Stimulated activated naive B cell treated with anti-CD40 and anti-IgM and Interleukin-4, amounts not matched to agents 10 μg/mL and 1 μg/mL and 100 μg/mL, for 72 hours (primary cell): ENCODE measurements around the gene PKDREJ.
"Not testable (repeated sequence)": the region's sequence is repeated elsewhere in the genome, so short reads cannot be mapped to it uniquely, and the experiment has no call there.

ENCODE experiments used
- ATAC-seq, 2 donors: fragments of 150-1000 bp; cut with Tn5 transposase; replicated peaks; 2 replicates each; pipeline ENCODE4 v1.10.0; 2021; ENCODE audit warnings: moderate library complexity in 1 of 2
- DNase-seq: peaks from one replicate; pipeline ENCODE4 v3.0.0; 2021
- H3K27ac Mint-ChIP-seq: one replicate; pipeline ENCODE4 v1.8.0; 2022; ENCODE audit warnings: mild to moderate bottlenecking, mixed read lengths
- H3K27me3 Mint-ChIP-seq, 2 donors: one replicate each; pipeline ENCODE4 v1.8.0; 2022; ENCODE audit warnings: mixed read lengths in 2 of 2
- H3K36me3 Mint-ChIP-seq, 2 donors: one replicate each; pipeline ENCODE4 v1.8.0; 2022; ENCODE audit warnings: mixed read lengths in 2 of 2, mild to moderate bottlenecking in 1 of 2
- H3K4me1 Mint-ChIP-seq, 2 donors: one replicate each; pipeline ENCODE4 v1.8.0; 2022; ENCODE audit warnings: mixed read lengths in 2 of 2, mild to moderate bottlenecking in 1 of 2
- H3K4me3 Mint-ChIP-seq, 2 donors: one replicate each; pipeline ENCODE4 v1.8.0; 2022; ENCODE audit warnings: mild to moderate bottlenecking in 2 of 2, mixed read lengths in 2 of 2, moderate library complexity in 1 of 2
- H3K9me3 Mint-ChIP-seq, 2 donors: one replicate each; pipeline ENCODE4 v1.8.0; 2022; ENCODE audit warnings: mixed read lengths in 2 of 2, mild to moderate bottlenecking in 1 of 2

PKDREJ gene, protein sequence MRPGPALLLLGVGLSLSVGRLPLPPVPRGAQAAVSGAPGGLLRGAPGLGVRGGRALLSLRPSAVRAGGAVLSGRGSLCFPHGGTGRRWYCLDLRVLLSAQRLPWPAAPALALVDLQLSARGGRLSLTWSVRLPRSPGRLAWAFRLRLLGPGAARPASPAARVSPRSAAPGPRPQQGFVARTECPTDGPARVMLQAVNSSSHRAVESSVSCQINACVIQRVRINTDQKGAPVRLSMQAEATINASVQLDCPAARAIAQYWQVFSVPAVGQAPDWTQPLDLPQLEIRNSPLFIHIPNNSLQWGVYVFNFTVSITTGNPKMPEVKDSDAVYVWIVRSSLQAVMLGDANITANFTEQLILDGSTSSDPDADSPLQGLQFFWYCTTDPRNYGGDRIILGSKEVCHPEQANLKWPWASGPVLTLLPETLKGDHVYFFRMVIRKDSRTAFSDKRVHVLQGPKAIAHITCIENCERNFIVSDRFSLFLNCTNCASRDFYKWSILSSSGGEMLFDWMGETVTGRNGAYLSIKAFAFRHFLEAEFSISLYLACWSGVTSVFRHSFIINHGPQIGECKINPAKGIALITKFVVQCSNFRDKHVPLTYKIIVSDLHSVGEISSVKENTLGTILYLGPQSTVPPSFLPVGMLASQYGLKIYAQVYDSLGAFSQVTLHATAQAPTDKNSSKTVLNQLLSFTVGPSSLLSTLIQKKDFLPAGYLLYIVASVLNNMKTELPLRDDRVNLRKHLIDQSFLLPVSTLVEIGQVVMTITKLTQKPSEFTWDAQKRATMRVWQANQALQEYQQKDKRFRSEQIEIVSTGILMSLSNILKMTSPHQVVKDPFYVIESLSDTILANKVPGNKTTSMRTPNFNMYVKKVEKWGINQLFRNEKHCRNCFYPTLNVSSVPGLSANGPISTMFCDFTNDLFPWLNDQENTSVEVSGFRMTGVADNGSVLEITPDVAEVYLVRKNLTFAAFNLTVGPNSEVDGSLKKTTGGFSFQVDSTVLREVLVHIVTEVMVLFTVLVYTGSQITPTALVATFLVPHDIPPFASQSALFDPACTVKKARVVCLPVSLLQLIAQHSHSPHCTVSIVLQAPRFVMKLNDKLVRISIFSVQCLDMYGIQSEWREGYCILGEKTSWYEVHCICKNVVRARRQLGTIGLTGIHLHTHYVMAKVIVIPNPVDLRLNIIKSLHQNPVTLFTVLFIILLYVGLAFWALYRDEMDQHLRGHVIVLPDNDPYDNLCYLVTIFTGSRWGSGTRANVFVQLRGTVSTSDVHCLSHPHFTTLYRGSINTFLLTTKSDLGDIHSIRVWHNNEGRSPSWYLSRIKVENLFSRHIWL (N-terminal part only)

DNA sequence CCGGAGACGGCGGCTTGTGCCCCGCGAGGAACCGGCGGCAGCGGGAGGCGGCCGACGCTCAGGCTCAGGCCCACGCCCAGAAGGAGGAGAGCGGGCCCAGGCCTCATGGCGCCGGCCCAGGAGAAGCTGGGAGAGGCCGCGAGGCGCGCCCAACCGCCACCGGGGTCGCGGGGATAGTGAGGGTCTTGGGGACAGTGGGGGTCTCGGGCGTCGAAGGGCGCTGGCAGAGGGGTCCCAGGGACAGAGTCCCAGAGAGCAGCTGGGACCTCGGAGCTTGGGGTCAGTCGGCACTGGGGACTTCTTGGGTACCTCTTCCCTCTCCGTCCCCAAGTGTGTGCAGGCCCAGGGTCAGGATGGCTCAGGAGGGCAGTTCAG lies at the start of gene PKDREJ:
Gene PKDREJ, minus strand, starts transcription at position 128 of the 375 bp plus-strand sequence. Its CDS starts 21 bp downstream, at position 107.
- Mint-ChIP-seq H3K27ac (no peak within 1 kb of the TSS), H3K36me3 (peaks cover 5 to 12% of the 10 kb centered on the region in 2 donors), H3K4me1 (peaks cover 7 to 15% of the 10 kb centered on the region in 2 donors), H3K4me3 (peak within 1 kb of the TSS; percentile 47 to 63), H3K9me3 (peaks cover 0 to 8% of the 10 kb centered on the region in 2 donors), H3K27me3 (peaks cover 61 to 80% of the 10 kb centered on the region in 2 donors)
- ATAC-seq (no peak), DNase-seq (no peak)

DNA sequence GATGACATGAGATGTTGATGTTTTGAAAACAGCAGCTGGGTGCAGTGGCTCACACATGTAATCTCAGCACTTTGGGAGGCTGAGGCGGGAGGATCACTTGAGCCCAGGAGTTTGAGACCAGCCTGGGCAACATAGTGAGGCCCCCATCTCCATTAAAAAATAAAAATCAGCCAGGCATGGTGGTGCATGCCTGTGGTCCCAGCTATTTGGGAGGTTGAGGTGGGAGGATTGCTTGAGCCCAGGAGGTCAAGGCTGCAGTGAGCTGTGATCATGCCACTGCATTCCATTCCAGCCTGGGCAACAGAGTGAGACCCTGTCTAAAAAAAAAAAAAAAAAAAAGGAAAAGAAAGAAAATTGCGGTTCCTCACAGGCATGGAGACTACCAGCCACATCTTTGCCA lies 49.7 kb upstream of the PKDREJ start:
- H3K27me3 Mint-ChIP-seq, DNase-seq, H3K4me3 Mint-ChIP-seq, H3K27ac Mint-ChIP-seq, H3K36me3 Mint-ChIP-seq, H3K9me3 Mint-ChIP-seq, ATAC-seq, H3K4me1 Mint-ChIP-seq: not testable (repeated sequence)

DNA sequence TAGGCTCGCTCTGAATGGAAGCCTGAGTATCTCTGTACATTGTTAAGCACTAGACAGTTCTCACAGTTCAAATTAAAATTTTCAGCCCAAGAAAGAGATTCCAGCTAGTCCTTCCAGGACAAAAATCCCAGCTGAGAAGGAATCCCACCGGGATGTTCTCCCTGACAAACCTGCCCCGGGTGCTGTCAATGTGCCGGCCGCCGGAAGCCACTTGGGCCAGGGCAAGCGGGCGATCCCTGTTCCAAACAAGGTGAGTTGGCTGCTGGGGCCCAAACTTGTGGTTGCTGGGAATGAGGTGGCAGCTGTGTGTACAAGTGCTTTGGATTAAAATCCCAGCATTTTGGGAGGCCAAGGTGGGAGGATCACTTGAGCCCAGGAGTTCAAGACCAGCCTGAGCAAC lies 48.9 kb upstream of the PKDREJ start:
- Mint-ChIP-seq H3K27me3 (no peaks in the 10 kb centered on the region), H3K9me3 (no peaks in the 10 kb centered on the region), H3K27ac (no peak overlapping the region), H3K4me3 (no peak overlapping the region), H3K36me3 (no peaks in the 10 kb centered on the region), H3K4me1 (no peaks in the 10 kb centered on the region)
- DNase-seq (no peak), ATAC-seq (no peak)

DNA sequence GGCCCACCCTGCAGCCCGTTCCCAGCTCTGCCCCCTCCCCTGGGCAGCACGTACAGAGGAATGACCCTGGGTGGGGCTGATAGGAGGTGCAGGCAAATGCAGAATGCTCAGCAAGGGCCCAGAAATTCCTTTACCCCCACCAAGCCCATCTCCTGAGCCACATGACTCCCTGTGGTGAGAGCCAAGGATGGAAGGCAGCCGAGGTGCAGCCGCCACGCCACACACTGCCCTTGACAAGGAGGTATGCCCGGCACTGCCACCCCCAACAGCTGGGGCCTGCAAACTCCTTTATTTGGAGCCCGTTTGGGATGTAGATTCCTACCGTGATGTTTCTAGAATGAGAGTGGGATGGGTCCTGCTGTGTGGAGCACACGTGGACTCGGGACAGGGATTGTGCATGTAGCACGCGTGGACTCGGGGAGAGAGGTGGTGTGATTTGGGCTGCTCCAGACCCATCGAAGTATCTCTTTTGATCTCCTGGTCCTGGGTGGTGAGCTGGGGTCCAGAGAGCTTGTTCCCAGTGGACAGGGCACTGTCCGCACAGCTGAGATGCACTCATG lies 46.5 kb upstream of the PKDREJ start:
- H3K27ac Mint-ChIP-seq: no peak overlapping the region
- H3K4me3 Mint-ChIP-seq: no peak overlapping the region
- H3K4me1 Mint-ChIP-seq: no peaks in the 10 kb centered on the region
- no peaks in the 10 kb centered on the region for H3K27me3 Mint-ChIP-seq
- DNase-seq (no peak), ATAC-seq (no peak)
- H3K36me3 Mint-ChIP-seq: no peaks in the 10 kb centered on the region
- no peaks in the 10 kb centered on the region for H3K9me3 Mint-ChIP-seq

DNA sequence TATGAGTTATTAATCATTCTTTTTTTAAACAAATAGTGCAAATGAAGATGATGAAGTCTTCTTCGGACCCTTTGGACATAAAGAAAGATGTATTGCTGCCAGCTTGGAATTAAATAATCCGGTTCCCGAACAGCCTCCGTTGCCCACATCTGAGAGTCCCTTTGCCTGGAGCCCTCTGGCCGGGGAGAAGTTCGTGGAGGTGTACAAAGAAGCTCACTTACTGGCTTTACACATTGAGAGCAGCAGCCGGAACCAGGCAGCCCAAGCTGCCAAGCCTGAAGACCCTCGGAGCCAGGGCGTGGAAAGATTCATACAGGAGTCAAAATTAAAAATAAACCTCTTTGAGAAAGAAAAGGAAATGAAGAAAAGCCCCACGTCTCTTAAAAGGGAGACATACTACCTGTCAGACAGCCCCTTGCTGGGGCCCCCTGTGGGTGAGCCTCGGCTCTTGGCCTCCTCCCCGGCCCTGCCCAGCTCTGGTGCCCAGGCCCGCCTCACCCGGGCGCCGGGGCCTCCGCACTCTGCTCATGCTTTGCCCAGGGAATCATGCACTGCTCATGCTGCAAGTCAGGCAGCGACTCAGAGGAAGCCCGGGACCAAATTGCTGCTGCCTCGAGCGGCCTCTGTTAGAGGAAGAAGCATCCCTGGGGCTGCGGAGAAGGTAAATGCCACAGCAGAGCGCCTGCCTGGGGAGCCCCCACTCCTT lies 45.3 kb upstream of the PKDREJ start:
- Mint-ChIP-seq H3K36me3 (no peaks in the 10 kb centered on the region), H3K27ac (peak overlapping the region; percentile 65), H3K9me3 (no peaks in the 10 kb centered on the region), H3K4me3 (no peak overlapping the region), H3K27me3 (no peaks in the 10 kb centered on the region), H3K4me1 (no peaks in the 10 kb centered on the region)
- ATAC-seq (no peak), DNase-seq (no peak)

DNA sequence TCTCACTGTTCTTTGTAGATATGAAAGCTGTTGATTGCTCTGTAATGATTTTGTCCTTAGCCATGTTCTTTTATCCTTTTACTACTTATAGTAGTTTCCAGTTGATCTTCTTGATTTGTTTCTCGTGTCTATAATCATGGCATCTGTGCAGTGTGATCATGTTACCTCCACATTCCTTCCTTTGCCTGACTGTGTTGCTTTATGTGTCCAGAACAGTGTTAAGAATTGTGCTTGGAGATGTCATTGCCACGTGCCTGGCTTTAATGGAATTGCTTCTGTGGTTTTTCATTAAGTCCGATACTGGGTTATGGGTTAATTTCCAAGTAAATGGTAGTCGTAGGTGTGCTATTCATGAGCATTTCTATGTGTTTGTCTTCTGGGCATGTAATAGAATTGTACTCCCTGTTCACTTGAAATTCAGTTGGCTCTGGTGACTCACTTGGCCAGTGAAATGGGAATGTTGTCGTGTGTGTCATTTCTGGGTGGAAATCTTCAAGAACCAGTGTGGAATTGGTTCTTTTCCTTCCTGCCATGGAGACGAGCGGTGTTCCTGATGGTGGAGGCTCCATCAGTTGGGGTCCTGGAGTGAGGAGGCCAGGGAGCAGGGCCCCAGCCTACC lies 40.3 kb upstream of the PKDREJ start:
- H3K27me3 Mint-ChIP-seq: peaks cover 0 to 5% of the 10 kb centered on the region in 2 donors
- no peak overlapping the region for H3K4me3 Mint-ChIP-seq
- H3K36me3 Mint-ChIP-seq: peaks cover 0 to 4% of the 10 kb centered on the region in 2 donors
- no peak overlapping the region for H3K27ac Mint-ChIP-seq
- ATAC-seq (no peak), DNase-seq (no peak)
- peaks cover 0 to 2% of the 10 kb centered on the region in 2 donors for H3K4me1 Mint-ChIP-seq
- H3K9me3 Mint-ChIP-seq: no peaks in the 10 kb centered on the region

DNA sequence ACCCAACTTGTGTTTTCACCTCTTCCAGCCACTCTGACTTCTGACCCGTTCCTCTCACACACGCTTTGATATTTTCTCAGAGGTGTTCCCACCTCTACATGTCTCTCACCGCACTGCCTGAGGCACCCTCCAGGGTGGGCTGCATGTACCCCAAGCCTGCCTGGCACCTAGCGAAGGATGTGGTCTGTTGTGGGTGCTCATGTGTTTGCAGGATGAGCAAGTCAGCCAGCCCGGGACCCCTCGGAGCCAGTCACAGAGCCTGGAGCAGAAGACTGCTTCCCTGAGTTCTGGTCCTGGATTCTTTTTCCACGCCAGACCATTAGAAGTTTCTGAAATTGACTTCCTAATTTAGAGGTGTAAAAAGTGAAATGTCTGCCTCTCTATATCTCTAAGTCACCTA lies 37.3 kb upstream of the PKDREJ start:
- no peak for ATAC-seq
- Mint-ChIP-seq H3K4me3 (no peak overlapping the region), H3K36me3 (peaks cover 2 to 11% of the 10 kb centered on the region in 2 donors), H3K4me1 (peaks cover 19% of the 10 kb centered on the region in 2 donors), H3K27ac (no peak overlapping the region), H3K9me3 (no peaks in the 10 kb centered on the region), H3K27me3 (peaks cover 0 to 6% of the 10 kb centered on the region in 2 donors)
- no peak for DNase-seq

DNA sequence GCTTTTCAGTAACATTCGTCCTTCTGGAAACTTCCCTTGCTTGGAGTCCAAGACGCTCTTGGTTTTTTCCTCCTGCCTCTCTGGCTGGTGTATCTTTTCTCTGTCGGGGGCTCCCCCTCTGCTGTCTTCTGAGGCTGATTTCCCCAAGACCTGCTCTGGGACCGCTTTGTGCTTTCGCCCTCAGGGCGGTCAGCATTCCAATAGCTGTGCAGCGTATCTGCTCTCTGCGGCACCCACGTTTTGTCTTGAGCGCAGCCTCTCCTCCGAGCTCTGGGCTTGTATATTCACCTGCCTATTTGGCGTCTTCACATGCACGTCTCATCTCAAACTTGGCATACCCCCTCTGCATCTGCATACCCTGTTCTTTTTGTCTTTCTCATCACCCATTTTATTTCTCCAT lies 36.0 kb upstream of the PKDREJ start:
- DNase-seq: no peak
- no peak overlapping the region for H3K27ac Mint-ChIP-seq
- no peak for ATAC-seq
- H3K27me3 Mint-ChIP-seq: peaks cover 0 to 6% of the 10 kb centered on the region in 2 donors
- peaks cover 23 to 25% of the 10 kb centered on the region in 2 donors for H3K4me1 Mint-ChIP-seq
- peaks cover 2 to 11% of the 10 kb centered on the region in 2 donors for H3K36me3 Mint-ChIP-seq
- no peak overlapping the region for H3K4me3 Mint-ChIP-seq
- no peaks in the 10 kb centered on the region for H3K9me3 Mint-ChIP-seq

DNA sequence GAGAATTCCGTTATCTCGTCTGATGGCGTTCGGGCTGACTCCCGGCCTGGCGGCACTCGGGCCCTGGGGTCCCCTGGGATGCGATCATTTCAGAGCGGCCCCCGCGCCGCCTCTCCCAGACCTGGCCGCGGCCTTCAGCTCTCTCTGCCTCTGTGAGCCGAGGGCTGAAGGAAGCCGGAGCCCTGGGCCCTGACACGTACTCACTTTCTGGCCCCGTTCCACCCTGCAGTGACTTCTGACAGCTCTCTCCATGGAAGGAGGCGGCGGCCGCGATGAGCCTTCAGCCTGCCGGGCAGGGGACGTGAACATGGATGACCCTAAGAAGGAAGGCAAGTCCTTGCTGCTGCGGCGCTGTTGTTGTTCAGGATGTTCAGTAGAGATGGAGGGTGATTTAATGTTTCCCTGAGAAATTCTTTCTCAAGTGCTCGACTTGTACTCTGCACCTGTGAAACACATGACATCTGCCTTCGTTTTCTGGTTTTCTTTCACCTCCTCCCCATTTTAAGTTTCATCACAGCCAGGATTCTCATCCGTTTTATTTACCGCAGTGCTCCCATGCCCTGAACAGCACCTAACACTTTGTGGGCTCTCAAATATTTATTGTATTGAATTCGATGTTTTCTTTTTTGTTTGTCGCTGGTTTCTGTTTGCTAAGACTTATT lies 34.1 kb upstream of the PKDREJ start:
- ATAC-seq (peak; percentile 2 to 6), DNase-seq (no peak)
- H3K4me1 Mint-ChIP-seq: peaks cover 35 to 43% of the 10 kb centered on the region in 2 donors
- peak overlapping the region; percentile 52 for H3K27ac Mint-ChIP-seq
- peaks cover 3 to 4% of the 10 kb centered on the region in 2 donors for H3K9me3 Mint-ChIP-seq
- peaks cover 9 to 15% of the 10 kb centered on the region in 2 donors for H3K36me3 Mint-ChIP-seq
- peaks cover 0 to 6% of the 10 kb centered on the region in 2 donors for H3K27me3 Mint-ChIP-seq
- peak overlapping the region; percentile 81 to 93 for H3K4me3 Mint-ChIP-seq

DNA sequence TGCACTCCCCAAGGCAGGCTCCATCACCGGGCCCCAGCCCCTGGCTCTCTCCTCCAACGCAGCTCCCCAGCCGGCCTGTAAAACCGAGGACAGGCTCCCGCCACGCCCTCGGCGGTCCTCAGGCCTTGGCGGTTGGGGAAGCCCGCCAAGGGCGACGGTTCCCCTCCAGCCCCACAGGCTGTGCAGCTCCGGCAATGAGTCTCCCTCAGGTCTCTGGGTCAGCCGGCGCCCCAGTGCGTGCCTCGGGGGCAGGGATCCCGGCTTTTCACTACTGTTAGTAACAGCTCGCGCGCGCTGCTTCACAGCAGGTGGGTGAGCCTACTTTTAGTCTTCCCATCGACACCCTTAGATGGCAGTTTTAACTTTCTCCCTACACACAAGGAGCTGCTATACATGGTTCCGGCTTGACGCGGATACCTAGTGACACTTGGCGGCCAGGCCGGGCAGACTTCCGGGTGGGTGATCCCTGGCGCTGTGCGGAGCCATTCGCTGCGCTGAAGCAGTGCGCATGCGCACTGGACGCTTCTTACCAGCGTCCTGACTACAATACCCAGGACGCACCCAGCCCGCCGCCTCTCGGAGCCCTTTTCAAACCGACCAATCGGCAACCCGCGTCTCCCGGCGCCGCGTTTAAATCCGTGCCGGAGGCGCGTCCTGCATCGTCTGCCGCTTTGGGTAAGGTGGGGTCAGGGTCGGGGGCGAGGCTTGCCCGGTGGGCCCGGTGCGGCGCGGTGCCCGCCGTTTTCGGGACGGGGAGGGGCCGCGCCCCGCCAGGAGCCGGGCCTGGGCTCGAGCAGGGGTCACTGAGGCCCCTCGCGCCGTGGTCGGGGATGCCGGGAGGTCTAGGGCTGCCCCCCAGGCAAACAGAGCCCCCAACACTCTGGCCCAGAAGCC lies 33.4 kb upstream of the PKDREJ start, which contains the start of gene GTSE1:
Gene GTSE1, plus strand, starts transcription at position 614 of the 894 bp plus-strand sequence. CDS start 531 bp downstream, outside the sequence.
- ATAC-seq (peak; percentile 97), DNase-seq (peak; percentile 97)
- peak within 1 kb of the TSS; percentile 93 for H3K4me3 Mint-ChIP-seq
- H3K27me3 Mint-ChIP-seq: peaks cover 0 to 6% of the 10 kb centered on the region in 2 donors
- H3K36me3 Mint-ChIP-seq: peaks cover 11 to 18% of the 10 kb centered on the region in 2 donors
- H3K4me1 Mint-ChIP-seq: peaks cover 36 to 44% of the 10 kb centered on the region in 2 donors
- peaks cover 4 to 5% of the 10 kb centered on the region in 2 donors for H3K9me3 Mint-ChIP-seq
- H3K27ac Mint-ChIP-seq: peak within 1 kb of the TSS; percentile 99

DNA sequence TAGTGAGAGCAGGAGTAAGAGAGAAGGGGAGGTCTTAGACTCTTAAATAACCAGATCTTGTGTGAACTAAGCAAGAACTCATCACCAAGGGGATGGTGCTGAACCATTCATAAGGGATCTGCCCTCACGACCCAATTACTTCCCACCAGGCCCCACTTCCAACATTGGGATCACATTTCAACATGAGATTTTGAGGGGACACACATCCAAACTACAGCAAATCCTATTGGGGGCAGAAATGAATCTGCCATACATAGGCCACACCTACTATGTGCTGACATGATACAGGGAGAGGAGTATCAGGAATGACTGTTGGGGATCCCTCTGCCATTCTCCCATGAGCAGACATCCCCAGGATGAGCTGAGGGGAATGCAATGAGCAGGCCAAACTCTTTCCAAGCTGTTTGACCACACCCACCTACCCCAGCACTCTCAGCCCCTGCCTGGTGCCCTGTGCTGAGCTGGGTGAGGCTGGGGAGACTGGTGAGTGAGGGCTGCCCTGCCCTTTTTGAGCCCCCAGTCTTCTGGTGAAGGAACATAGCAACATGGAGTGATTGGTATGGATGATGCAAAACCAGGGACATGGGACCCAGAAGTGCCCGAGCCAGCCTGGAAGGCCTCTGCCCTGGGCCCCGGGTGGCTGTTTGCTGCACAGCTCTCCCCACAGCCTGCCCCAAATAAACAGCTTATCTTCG lies 32.3 kb upstream of the PKDREJ start:
- H3K36me3 Mint-ChIP-seq: peaks cover 22 to 28% of the 10 kb centered on the region in 2 donors
- H3K9me3 Mint-ChIP-seq: peaks cover 4 to 5% of the 10 kb centered on the region in 2 donors
- DNase-seq: no peak
- ATAC-seq: no peak
- peaks cover 0 to 6% of the 10 kb centered on the region in 2 donors for H3K27me3 Mint-ChIP-seq
- H3K4me1 Mint-ChIP-seq: peaks cover 36 to 44% of the 10 kb centered on the region in 2 donors
- peak overlapping the region; percentile 99 for H3K27ac Mint-ChIP-seq
- H3K4me3 Mint-ChIP-seq: peak overlapping the region; percentile 93
